Measurements from ENCODE around the gene ANO3.

- TF ChIP-seq EZH2 (IDR thresholded peaks at IDR 0.05; ENCODE audit: insufficient read depth, poor library complexity, severe bottlenecking) = no peak
- TF ChIP-seq EZH2phosphoT487 (IDR thresholded peaks at IDR 0.05; ENCODE audit: insufficient read depth, low read depth) = no peak
These were observed 8.1 kb upstream of the ANO3 start for GRCh38 chr11:26323837-26324236.

Measured in GM23248 (cell line).